Chondrocyte (in vitro differentiated cells): Measurements from ENCODE around the gene IGF2BP3. TPM values are rescaled to one million over a fixed set of nuclear protein-coding genes. Genes with fewer than 3 reads are reported as not detected.
A peak's percentile ranks its signal among the peaks of the same experiment; 100 is the strongest.

Source experiments
- DNase-seq: peaks from one replicate; pipeline ENCODE4 v3.0.0; 2021; ENCODE audit warnings: mixed read lengths, low spot score
- H3K27ac Mint-ChIP-seq: one replicate; pipeline ENCODE4 v1.8.0; 2021; ENCODE audit warnings: mild to moderate bottlenecking, moderate library complexity, mixed read lengths; ENCODE audit not compliant: unreplicated experiment
- H3K27me3 Mint-ChIP-seq: 2 replicates; pipeline ENCODE4 v1.8.0; 2021; ENCODE audit warnings: low read depth, mixed read lengths
- H3K36me3 Mint-ChIP-seq: 2 replicates; pipeline ENCODE4 v1.8.0; 2021; ENCODE audit warnings: low read depth, mixed read lengths
- H3K4me1 Mint-ChIP-seq: 2 replicates; pipeline ENCODE4 v1.8.0; 2021; ENCODE audit warnings: low read depth, mild to moderate bottlenecking, mixed read lengths
- H3K4me3 Mint-ChIP-seq: one replicate; pipeline ENCODE4 v1.8.0; 2021; ENCODE audit warnings: mild to moderate bottlenecking, moderate library complexity, mixed read lengths; ENCODE audit not compliant: unreplicated experiment
- H3K9me3 Mint-ChIP-seq: 2 replicates; pipeline ENCODE4 v1.8.0; 2021; ENCODE audit warnings: low read depth, mixed read lengths
- CTCF ChIP-seq: fragments of 200-600 bp; sonication (generic); IDR thresholded peaks from 2 replicates; pipeline ENCODE4 v1.5.0; 2021; ENCODE audit warnings: antibody characterized with exemption, mild to moderate bottlenecking, moderate library complexity
- total RNA-seq: library from RNA; stranded (reverse); gene quantifications from 3 replicates; pipeline ENCODE4 v1.2.1, GENCODE V29; 2021

Gene IGF2BP3
- total RNA-seq, 1 donor from 2014 or later: 53.0 TPM

GRCh38 chr7:23356726-23357125, 113.6 kb downstream of the IGF2BP3 start:
- H3K4me1 Mint-ChIP-seq: peaks cover 39% of the 10 kb centered on the region
- no peak overlapping the region for H3K27ac Mint-ChIP-seq
- no peaks in the 10 kb centered on the region for H3K27me3 Mint-ChIP-seq
- no peak overlapping the region for H3K4me3 Mint-ChIP-seq
- TF ChIP-seq CTCF: no peak
- no peak for DNase-seq
- peaks cover 3% of the 10 kb centered on the region for H3K36me3 Mint-ChIP-seq
- peaks cover 3% of the 10 kb centered on the region for H3K9me3 Mint-ChIP-seq

GRCh38 chr7:23356168-23356567, 114.1 kb downstream of the IGF2BP3 start:
- peaks cover 42% of the 10 kb centered on the region for H3K4me1 Mint-ChIP-seq
- peaks cover 3% of the 10 kb centered on the region for H3K9me3 Mint-ChIP-seq
- DNase-seq: no peak
- no peak for TF ChIP-seq CTCF
- H3K36me3 Mint-ChIP-seq: peaks cover 3% of the 10 kb centered on the region
- H3K27ac Mint-ChIP-seq: no peak overlapping the region
- no peaks in the 10 kb centered on the region for H3K27me3 Mint-ChIP-seq
- no peak overlapping the region for H3K4me3 Mint-ChIP-seq

GRCh38 chr7:23353172-23353571, 117.1 kb downstream of the IGF2BP3 start:
- Mint-ChIP-seq H3K9me3 (no peaks in the 10 kb centered on the region), H3K4me1 (peaks cover 57% of the 10 kb centered on the region)

GRCh38 chr7:23350466-23350865, 119.8 kb downstream of the IGF2BP3 start:
- Mint-ChIP-seq H3K36me3 (peaks cover 12% of the 10 kb centered on the region), H3K9me3 (no peaks in the 10 kb centered on the region), H3K27ac (peak overlapping the region; percentile 22), H3K27me3 (no peaks in the 10 kb centered on the region), H3K4me3 (no peak overlapping the region), H3K4me1 (peaks cover 60% of the 10 kb centered on the region)
- TF ChIP-seq CTCF: no peak
- no peak for DNase-seq

More at GRCh38 chr7:23353172-23353571, 117.1 kb downstream of the IGF2BP3 start:
- no peak for TF ChIP-seq CTCF
- no peak for DNase-seq
- Mint-ChIP-seq H3K27me3 (no peaks in the 10 kb centered on the region), H3K27ac (no peak overlapping the region), H3K4me3 (no peak overlapping the region), H3K36me3 (peaks cover 7% of the 10 kb centered on the region)

GRCh38 chr7:23349484-23350157, 120.7 kb downstream of the IGF2BP3 start:
- DNase-seq: no peak
- peaks cover 17% of the 10 kb centered on the region for H3K36me3 Mint-ChIP-seq
- no peaks in the 10 kb centered on the region for H3K27me3 Mint-ChIP-seq
- peak overlapping the region; percentile 34 for H3K27ac Mint-ChIP-seq
- peaks cover 65% of the 10 kb centered on the region for H3K4me1 Mint-ChIP-seq
- no peak overlapping the region for H3K4me3 Mint-ChIP-seq
- H3K9me3 Mint-ChIP-seq: no peaks in the 10 kb centered on the region
- no peak for TF ChIP-seq CTCF
